Kidney (tissue), 14 donors: ENCODE measurements around the gene NLRP12. TPM values are rescaled to one million over a fixed set of nuclear protein-coding genes. Genes with fewer than 3 reads are reported as not detected.
"Not testable (repeated sequence)": the region's sequence is repeated elsewhere in the genome, so short reads cannot be mapped to it uniquely, and the experiment has no call there.

Source experiments
- DNase-seq, 5 donors: peaks; one replicate each; pipeline ENCODE4 v3.0.0-alpha.2; 2013 to 2020
- FAIRE-seq: peaks from 2 replicates; lab custom pipeline; 2012; peaks lifted over from hg19 to GRCh38; lab: Jason Lieb, UNC
- H3K27ac ChIP-seq, 2 donors: one replicate each; pipeline ENCODE4 v1.7.0; 2013; ENCODE audit warnings: low read depth in 2 of 2, low read length in 2 of 2, inconsistent platforms in 1 of 2
- H3K27me3 ChIP-seq: one replicate; pipeline ENCODE4 v1.7.1; 2013; ENCODE audit warnings: low read length, inconsistent platforms; ENCODE audit not compliant: control insufficient read depth, insufficient read depth
- H3K36me3 ChIP-seq, 3 donors: one replicate each; pipeline versions ENCODE4 v1.7.0 to v1.7.1; 2013; ENCODE audit warnings: low read length in 3 of 3, control low read depth in 1 of 3, inconsistent platforms in 1 of 3; ENCODE audit not compliant: insufficient read depth in 3 of 3, control insufficient read depth in 2 of 3
- H3K4me1 ChIP-seq, 3 donors: one replicate each; pipeline versions ENCODE4 v1.7.0 to v1.7.1; 2013; ENCODE audit warnings: low read length in 3 of 3, inconsistent platforms in 1 of 3, low read depth in 1 of 3; ENCODE audit not compliant: control insufficient read depth in 2 of 3, insufficient read depth in 2 of 3
- H3K4me3 ChIP-seq, 3 donors: one replicate each; pipeline versions ENCODE4 v1.7.0 to v1.8.1; 2013; ENCODE audit warnings: low read length in 3 of 3, control low read depth in 1 of 3, inconsistent platforms in 1 of 3
- H3K9ac ChIP-seq, 3 donors: one replicate each; pipeline versions ENCODE4 v1.7.0 to v1.7.1; 2013; ENCODE audit warnings: low read length in 3 of 3, control low read depth in 1 of 3, inconsistent platforms in 1 of 3
- H3K9me3 ChIP-seq, 3 donors: one replicate each; pipeline versions ENCODE4 v1.7.0 to v1.7.1; 2013; ENCODE audit warnings: low read length in 3 of 3, control low read depth in 1 of 3, inconsistent platforms in 1 of 3; ENCODE audit not compliant: control insufficient read depth in 2 of 3, insufficient read depth in 1 of 3
- CTCF ChIP-seq: IDR thresholded peaks from 3 replicates; pipeline ENCODE4 v1.5.1; 2012; ENCODE audit warnings: mild to moderate bottlenecking, moderate library complexity, borderline replicate concordance; ENCODE audit not compliant: insufficient read depth; ENCODE audit errors: extremely low read depth
- intact Hi-C: fragments of 100-400 bp; cut with DNase I; formaldehyde crosslinking; loops from one replicate; pipeline ENCODE4 v1.11.1; 2022
- polyA plus RNA-seq: library from polyadenylated mRNA; stranded (reverse); fragments of 350-450 nt; fragmentation: Illumina TruSeq; extraction: RNeasy Lipid Tissue Mini Kit (QIAGEN cat#74804); gene quantifications from one replicate; pipeline ENCODE4 v1.2.3, GENCODE V29; 2014; ENCODE audit warnings: low read depth, low replicate concordance; ENCODE audit not compliant: insufficient read depth
- total RNA-seq: library from RNA; stranded (reverse); fragmentation: NEBNext Ultra II Directional; extraction: Animal tissue kit (Norgen Biotek cat#: 25700); gene quantifications from one replicate; pipeline ENCODE4 v1.2.1, GENCODE V29; 2021
- donor health status: control.
- donor health status: control.
- donor health status: control.
- donor health status: control.
- donor health status: control.
- donor health status: DM: yes; HTN: yes; CAD: no.
- donor health status: Normal renal cell carcinoma (clear cell type).

NLRP12 gene
- total and polyA plus RNA-seq, 2 donors from 2014 or later: 1.1 TPM; not detected in 1

GRCh38 chr19:53853707-53854106 lies 29.6 kb upstream of the NLRP12 start:
- Histone ChIP-seq H3K9me3 (no peaks in the 10 kb centered on the region), H3K27ac (no peak overlapping the region), H3K4me3 (no peak overlapping the region), H3K27me3 (no peaks in the 10 kb centered on the region), H3K4me1 (no peaks in the 10 kb centered on the region), H3K9ac (no peak overlapping the region), H3K36me3 (no peaks in the 10 kb centered on the region)
- intact Hi-C loops: no loop called here
- FAIRE-seq: no peak
- no peak for TF ChIP-seq CTCF
- no peak for DNase-seq

GRCh38 chr19:53849237-53849676 lies 25.1 kb upstream of the NLRP12 start:
- Histone ChIP-seq H3K4me3 (no peak overlapping the region), H3K9ac (no peak overlapping the region), H3K4me1 (no peaks in the 10 kb centered on the region), H3K36me3 (no peaks in the 10 kb centered on the region), H3K27ac (no peak overlapping the region), H3K27me3 (no peaks in the 10 kb centered on the region), H3K9me3 (no peaks in the 10 kb centered on the region)
- intact Hi-C loops: loop anchor here (10.0 kb wide), 1 partner anchor 176 kb away; no protein-coding TSS in a partner anchor
- no peak for FAIRE-seq
- no peak for TF ChIP-seq CTCF
- DNase-seq: peak in 1 of 5 donors; percentile 26

GRCh38 chr19:53847555-53847954 lies 23.4 kb upstream of the NLRP12 start:
- Histone ChIP-seq H3K9me3 (no peaks in the 10 kb centered on the region), H3K27ac (no peak overlapping the region), H3K27me3 (no peaks in the 10 kb centered on the region), H3K36me3 (no peaks in the 10 kb centered on the region), H3K9ac (no peak overlapping the region), H3K4me1 (no peaks in the 10 kb centered on the region), H3K4me3 (no peak overlapping the region)
- TF ChIP-seq CTCF: no peak
- FAIRE-seq: no peak
- intact Hi-C loops: loop anchor here (10.0 kb wide), 1 partner anchor 177 kb away; no protein-coding TSS in a partner anchor
- DNase-seq: peak in 1 of 5 donors; percentile 17

- H3K27me3 ChIP-seq: no peaks in the 10 kb centered on the region
- no peak for TF ChIP-seq CTCF
- H3K4me1 ChIP-seq: peaks cover 0 to 2% (median 0%) of the 10 kb centered on the region in 3 donors
- FAIRE-seq (no peak), DNase-seq (no peak)
- intact Hi-C loops: loop anchor here (10.0 kb wide), 1 partner anchor 180 kb away; no protein-coding TSS in a partner anchor
- no peak overlapping the region for H3K9ac ChIP-seq
- no peak overlapping the region for H3K4me3 ChIP-seq
- no peak overlapping the region for H3K27ac ChIP-seq
- H3K9me3 ChIP-seq: no peaks in the 10 kb centered on the region
- H3K36me3 ChIP-seq: no peaks in the 10 kb centered on the region
Measured at GRCh38 chr19:53844849-53845246, 20.7 kb upstream of the NLRP12 start.

GRCh38 chr19:53840914-53841313 lies 16.8 kb upstream of the NLRP12 start:
- H3K36me3 ChIP-seq, H3K4me1 ChIP-seq, H3K27ac ChIP-seq, DNase-seq, H3K9ac ChIP-seq, H3K4me3 ChIP-seq, H3K9me3 ChIP-seq, H3K27me3 ChIP-seq, FAIRE-seq: not testable (repeated sequence)
- intact Hi-C loops: loop anchor here (10.0 kb wide), 1 partner anchor 184 kb away; no protein-coding TSS in a partner anchor
